SKM-1 (cell line): Measurements from ENCODE around the gene RNLS.
"Not testable (repeated sequence)": the region's sequence is repeated elsewhere in the genome, so short reads cannot be mapped to it uniquely, and the experiment has no call there.

ENCODE experiments used
- DNase-seq: peaks from one replicate; lab custom pipeline; 2025; ENCODE audit not compliant: unreplicated experiment; lab: John Stamatoyannopoulos, UW

RNLS gene

GRCh38 chr10:88311264-88311663 lies 271.9 kb downstream of the RNLS start:
- no peak for DNase-seq

GRCh38 chr10:88309365-88309764 lies 273.8 kb downstream of the RNLS start:
- no peak for DNase-seq

- not testable (repeated sequence) for DNase-seq
Measured at GRCh38 chr10:88308361-88308760, 274.8 kb downstream of the RNLS start.

- no peak for DNase-seq
Measured at GRCh38 chr10:88299787-88300186, 283.3 kb downstream of the RNLS start.

- DNase-seq: no peak
Measured at GRCh38 chr10:88297103-88297502, 286.0 kb downstream of the RNLS start.

GRCh38 chr10:88293651-88294230 lies 289.4 kb downstream of the RNLS start:
- DNase-seq: no peak

GRCh38 chr10:88293073-88293472 lies 290.0 kb downstream of the RNLS start:
- no peak for DNase-seq

- DNase-seq: no peak
Measured at GRCh38 chr10:88292185-88292514, 291.0 kb downstream of the RNLS start.

GRCh38 chr10:88291289-88292184 lies 291.6 kb downstream of the RNLS start:
- no peak for DNase-seq

- no peak for DNase-seq
Measured at GRCh38 chr10:88289342-88289741, 293.8 kb downstream of the RNLS start.

GRCh38 chr10:88288320-88289059 lies 294.6 kb downstream of the RNLS start:
- DNase-seq: no peak

GRCh38 chr10:88286030-88286429 lies 297.1 kb downstream of the RNLS start:
- no peak for DNase-seq

GRCh38 chr10:88281592-88282347 lies 301.3 kb downstream of the RNLS start:
- no peak for DNase-seq

- no peak for DNase-seq
Measured at GRCh38 chr10:88280518-88280917, 302.6 kb downstream of the RNLS start.

- DNase-seq: no peak
Measured at GRCh38 chr10:88278912-88279311, 304.2 kb downstream of the RNLS start.

- DNase-seq: not testable (repeated sequence)
Measured at GRCh38 chr10:88276945-88277344, 306.2 kb downstream of the RNLS start.

- DNase-seq: no peak
Measured at GRCh38 chr10:88274286-88274685, 308.8 kb downstream of the RNLS start.

GRCh38 chr10:88273567-88273966 lies 309.6 kb downstream of the RNLS start:
- no peak for DNase-seq

GRCh38 chr10:88271761-88272543 lies 311.2 kb downstream of the RNLS start:
- no peak for DNase-seq
